OCI-LY1 (cell line): ENCODE measurements around the gene ALMS1.

Experiments
- CTCF ChIP-seq: fragments of 200-600 bp; sonication (generic), shearing (Covaris generic); IDR thresholded peaks from 2 replicates; pipeline ENCODE4 v1.5.1; 2017; ENCODE audit warnings: mild to moderate bottlenecking, antibody characterized with exemption, low read length, moderate library complexity, mixed read lengths
- EZH2 ChIP-seq: fragments of 200-600 bp; sonication (generic), shearing (Covaris generic); IDR thresholded peaks from 2 replicates; pipeline ENCODE4 v1.8.0; 2017; ENCODE audit warnings: borderline replicate concordance, mixed run types, mild to moderate bottlenecking, antibody characterized with exemption, low read length, moderate library complexity, mixed read lengths

GRCh38 chr2:73640511-73640911, 254.9 kb downstream of the ALMS1 start:
- TF ChIP-seq CTCF (no peak), EZH2 (no peak)
